ENCODE data around the gene DNAL1.

DNA sequence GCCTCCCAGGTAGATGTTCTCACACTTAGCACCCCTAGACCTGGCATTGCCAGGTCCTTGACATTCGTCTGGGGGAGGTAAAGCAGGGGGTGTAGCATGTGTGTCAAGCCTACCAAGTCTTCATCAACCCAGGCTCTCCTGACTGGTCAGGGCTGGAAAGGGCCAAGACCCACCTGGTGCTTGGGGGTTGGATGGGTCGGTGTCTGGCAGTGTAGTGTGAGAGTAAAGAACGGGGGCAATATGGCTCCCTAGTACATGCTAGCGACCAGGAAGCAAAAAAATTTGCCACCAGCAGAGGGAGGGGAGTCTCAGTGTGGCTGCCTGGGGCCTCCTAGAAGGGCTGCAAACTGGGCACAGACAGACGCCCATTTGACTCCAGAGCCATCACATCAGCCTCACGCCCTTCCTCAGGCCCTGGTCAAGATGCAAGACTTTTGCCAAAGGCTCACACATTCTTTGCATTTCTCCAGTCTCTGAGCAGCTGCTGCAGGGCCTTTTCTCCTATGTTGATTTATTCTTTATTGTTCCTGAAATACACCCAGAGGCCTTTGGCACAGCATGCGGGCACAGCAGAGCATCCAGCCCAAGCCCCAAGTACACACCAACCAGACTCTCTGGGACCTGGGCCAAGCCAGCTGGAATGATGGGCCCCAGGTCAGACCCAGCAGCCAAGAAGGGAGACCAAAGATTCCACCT lies 107.7 kb downstream of the DNAL1 start:
- TF ChIP-seq, protein P1, sequence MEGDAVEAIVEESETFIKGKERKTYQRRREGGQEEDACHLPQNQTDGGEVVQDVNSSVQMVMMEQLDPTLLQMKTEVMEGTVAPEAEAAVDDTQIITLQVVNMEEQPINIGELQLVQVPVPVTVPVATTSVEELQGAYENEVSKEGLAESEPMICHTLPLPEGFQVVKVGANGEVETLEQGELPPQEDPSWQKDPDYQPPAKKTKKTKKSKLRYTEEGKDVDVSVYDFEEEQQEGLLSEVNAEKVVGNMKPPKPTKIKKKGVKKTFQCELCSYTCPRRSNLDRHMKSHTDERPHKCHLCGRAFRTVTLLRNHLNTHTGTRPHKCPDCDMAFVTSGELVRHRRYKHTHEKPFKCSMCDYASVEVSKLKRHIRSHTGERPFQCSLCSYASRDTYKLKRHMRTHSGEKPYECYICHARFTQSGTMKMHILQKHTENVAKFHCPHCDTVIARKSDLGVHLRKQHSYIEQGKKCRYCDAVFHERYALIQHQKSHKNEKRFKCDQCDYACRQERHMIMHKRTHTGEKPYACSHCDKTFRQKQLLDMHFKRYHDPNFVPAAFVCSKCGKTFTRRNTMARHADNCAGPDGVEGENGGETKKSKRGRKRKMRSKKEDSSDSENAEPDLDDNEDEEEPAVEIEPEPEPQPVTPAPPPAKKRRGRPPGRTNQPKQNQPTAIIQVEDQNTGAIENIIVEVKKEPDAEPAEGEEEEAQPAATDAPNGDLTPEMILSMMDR (conservative IDR thresholded peaks at IDR 0.05; ENCODE audit: low read length), result peak; percentile 54
- no peak for TF ChIP-seq EZH2phosphoT487 (IDR thresholded peaks at IDR 0.05; ENCODE audit: borderline replicate concordance)
